A549 (cell line): ENCODE data around the gene PRPSAP1. TPM values are rescaled to one million over a fixed set of nuclear protein-coding genes. Genes with fewer than 3 reads are reported as not detected.

Experiments
- ATAC-seq, 2 experiments: fragments of 200-7000 bp in 1 of 2; fragments of >200 bp in 1 of 2; cut with Nextera tagmentation in 1 of 2; cut with Tn5 transposase in 1 of 2; 3 replicates each; pipeline versions ENCODE4 v1.8.0 to v1.9.1; 2018 to 2020; ENCODE audit warnings: mild to moderate bottlenecking in 1 of 2, moderate library complexity in 1 of 2
- CTCF ChIA-PET: fragments of 300-600 bp; sonication (Branson Sonifier 250); formaldehyde crosslinking; extraction: SDS; loops from one replicate; lab custom pipeline; 2021; ENCODE audit warnings: antibody characterized with exemption, inconsistent platforms; lab: Yijun Ruan, JAX
- POLR2A ChIA-PET: fragments of 350-600 bp; formaldehyde crosslinking; extraction: SDS; loops from one replicate; lab custom pipeline; 2021; ENCODE audit warnings: antibody characterized with exemption, inconsistent platforms; lab: Yijun Ruan, JAX
- DNase-seq, 2 experiments: peaks; one replicate each; pipeline versions ENCODE4 v3.0.0 to v3.0.0-alpha.2; 2011 to 2016; ENCODE audit warnings: low read depth in 1 of 2, low spot score in 1 of 2
- FAIRE-seq: peaks from 2 replicates; lab custom pipeline; 2011; peaks lifted over from hg19 to GRCh38; lab: Jason Lieb, UNC
- H3K27ac ChIP-seq, 2 experiments: fragments of >200 bp; sonication (Bioruptor Twin); formaldehyde crosslinking; 3 replicates each; pipeline ENCODE4 v1.5.1; 2016 to 2017
- H3K4me1 ChIP-seq: fragments of >200 bp; sonication (Bioruptor Twin); formaldehyde crosslinking; 3 replicates; pipeline ENCODE4 v1.6.1; 2016
- H3K4me2 ChIP-seq: fragments of >200 bp; sonication (Bioruptor Twin); formaldehyde crosslinking; 3 replicates; pipeline ENCODE4 v1.6.1; 2016
- H3K4me3 ChIP-seq: fragments of >200 bp; sonication (Bioruptor Twin); formaldehyde crosslinking; 3 replicates; pipeline ENCODE4 v1.5.1; 2016
- H3K9me3 ChIP-seq: fragments of >200 bp; sonication (Bioruptor Twin); formaldehyde crosslinking; 3 replicates; pipeline ENCODE4 v1.6.1; 2016
- CTCF ChIP-seq: fragments of >200 bp; sonication (Bioruptor Twin); formaldehyde crosslinking; IDR thresholded peaks from 3 replicates; pipeline ENCODE4 v1.5.1; 2016
- ELK1 ChIP-seq: fragments of 150-350 bp; IDR thresholded peaks from 2 replicates; pipeline ENCODE4 v1.6.1; 2014; ENCODE audit warnings: low read depth, mild to moderate bottlenecking, low read length
- EP300 ChIP-seq, 2 experiments: fragments of >200 bp; sonication (Bioruptor Twin); formaldehyde crosslinking; IDR thresholded peaks; 2 replicates in 1 of 2; 3 replicates in 1 of 2; pipeline ENCODE4 v1.6.1; 2016 to 2017
- HOXB5 ChIP-seq: fragments of 250-450 bp; sonication (Bioruptor Pico); IDR thresholded peaks from 2 replicates; pipeline ENCODE4 v1.5.0; 2020; ENCODE audit warnings: mild to moderate bottlenecking, moderate library complexity
- MAFK ChIP-seq: fragments of 450-650 bp; IDR thresholded peaks from 2 replicates; pipeline ENCODE4 v1.6.1; 2014; ENCODE audit not compliant: partially characterized antibody
- MAX ChIP-seq: IDR thresholded peaks from 2 replicates; pipeline ENCODE4 v1.6.1; 2012
- PBX3 ChIP-seq: IDR thresholded peaks from 2 replicates; pipeline ENCODE4 v1.6.1; 2012
- POLR2AphosphoS2 ChIP-seq: conservative IDR thresholded peaks from 2 replicates; pipeline ENCODE4 v1.6.1; 2012; ENCODE audit warnings: low read length, improper control_type of control experiment, inconsistent platforms
- RAD21 ChIP-seq, 2 experiments: fragments of >200 bp in 1 of 2; sonication (Bioruptor Twin) in 1 of 2; formaldehyde crosslinking in 1 of 2; IDR thresholded peaks in 1 of 2; conservative IDR thresholded peaks in 1 of 2; 2 replicates in 1 of 2; 3 replicates in 1 of 2; pipeline ENCODE4 v1.6.1; 2012 to 2018; ENCODE audit warnings: inconsistent platforms in 1 of 2
- SMC3 ChIP-seq: fragments of >200 bp; sonication (Bioruptor Twin); formaldehyde crosslinking; IDR thresholded peaks from 3 replicates; pipeline ENCODE4 v1.6.1; 2018; ENCODE audit warnings: inconsistent platforms
- USF2 ChIP-seq: fragments of 450-650 bp; IDR thresholded peaks from 2 replicates; pipeline ENCODE4 v1.6.1; 2014; ENCODE audit warnings: antibody characterized with exemption
- ZC3H11A ChIP-seq: fragments of 450-650 bp; IDR thresholded peaks from 2 replicates; pipeline ENCODE4 v1.6.1; 2014; ENCODE audit warnings: antibody characterized with exemption, mild to moderate bottlenecking
- WGBS: methylation state at CpG from one replicate; pipeline ENCODE4 v1.1.6; 2017; ENCODE audit errors: missing lambda C conversion rate; 5-methylcytosine and 5-hydroxymethylcytosine counted together
- polyA plus RNA-seq, 4 experiments: library from polyadenylated mRNA; depleted of rRNA in 3 of 4; stranded (reverse); fragments of >200 nt; fragmentation: RNase III in 1 of 4; extraction: RNeasy Plus Mini Kit Qiagen cat#74134 plus additional on column Dnase treatment in 1 of 4; gene quantifications; 2 replicates in 3 of 4; 3 replicates in 1 of 4; pipeline ENCODE4 v1.2.3, GENCODE V29; 2011 to 2017

PRPSAP1 gene
- polyA plus RNA-seq, 2 of the 4 experiments (the other 2 are of a cell fraction) = 63.3 to 80.9 TPM

GRCh38 chr17:76280650-76281049, 73.1 kb downstream of the PRPSAP1 start:
- Histone ChIP-seq H3K4me3 (no peak overlapping the region), H3K27ac (no peak overlapping the region), H3K4me2 (no peak overlapping the region), H3K4me1 (peaks cover 10% of the 10 kb centered on the region), H3K9me3 (no peaks in the 10 kb centered on the region)
- DNase-seq (no peak), FAIRE-seq (no peak), ATAC-seq (no peak)
- 74% methylated on average over 15 of the region's 15 CpGs for WGBS
- TF ChIP-seq ELK1 (no peak), USF2 (no peak), HOXB5 (no peak), PBX3 (no peak)
- ChIA-PET CTCF (interaction anchor here (0.6 to 19.6 kb wide), 38 partner anchors 9 to 467 kb away, joined by 3 to 755 read pairs (median 14); partner anchors contain the start of genes CDK3, EXOC7, MRPL38 and PRPSAP1), POLR2A (interaction anchor here (0.9 to 2.0 kb wide), 3 partner anchors 14 to 34 kb away, joined by 3 to 5 read pairs (median 4); partner anchors contain the start of gene UBALD2)

- H3K4me1 ChIP-seq = peaks cover 10% of the 10 kb centered on the region
- 52% methylated on average over 14 of the region's 15 CpGs for WGBS
- TF ChIP-seq CTCF = peak; percentile 31; the same call in 1 of the 3 replicates
- no peak for TF ChIP-seq ZC3H11A
- TF ChIP-seq MAFK = no peak
- TF ChIP-seq MAX = no peak
- H3K9me3 ChIP-seq = no peaks in the 10 kb centered on the region
- H3K27ac ChIP-seq = no peak overlapping the region
- peak in 1 of 2 experiments; percentile 26; a peak in 4 of 6 replicates for ATAC-seq
- no peak overlapping the region for H3K4me3 ChIP-seq
- DNase-seq = no peak
- ChIA-PET POLR2A (interaction anchor here (0.9 to 2.0 kb wide), 5 partner anchors 13 to 383 kb away, joined by 3 to 7 read pairs (median 4); partner anchors contain the start of gene TRIM65), CTCF (interaction anchor here (0.6 to 19.6 kb wide), 100 partner anchors 9 to 466 kb away, joined by 3 to 755 read pairs (median 6); partner anchors contain the start of genes CDK3, EVPL, EXOC7 and FOXJ1)
- no peak for FAIRE-seq
- H3K4me2 ChIP-seq = no peak overlapping the region
These were observed 73.9 kb downstream of the PRPSAP1 start for GRCh38 chr17:76279742-76280287.

GRCh38 chr17:76278952-76279741, 74.6 kb downstream of the PRPSAP1 start:
- POLR2A ChIA-PET = interaction anchor here (0.9 to 2.0 kb wide), 5 partner anchors 12 to 382 kb away, joined by 3 to 7 read pairs (median 4); partner anchors contain the start of genes TRIM65 and UBALD2
- Histone ChIP-seq H3K4me2 (no peak overlapping the region), H3K4me1 (peaks cover 10% of the 10 kb centered on the region)
- peak; percentile 75 to 97 for ATAC-seq
- DNase-seq = peak; percentile 78 to 96
- TF ChIP-seq SMC3 (peak; percentile 98), EP300 (IDR thresholded peaks at IDR 0.05) (no peak), POLR2AphosphoS2 (no peak), CTCF (peak; percentile 100), USF2 (0 out of 2 replicates have a peak, but pooled peaks have one; percentile 31), RAD21 (conservative IDR thresholded peaks at IDR 0.05 in 1 of 2, IDR thresholded peaks at IDR 0.05 in 1 of 2) (peak; percentile 99), MAX (0 out of 2 replicates have a peak, but pooled peaks have one; percentile 44)
- TF ChIP-seq, all 56 proteins: peak for 5
- WGBS = 60% methylated on average over 25 of the region's 28 CpGs
- H3K4me3 ChIP-seq = no peak overlapping the region
- H3K27ac ChIP-seq = peak overlapping the region; percentile 3; a peak in 2 of 6 replicates
- FAIRE-seq = peak; percentile 88
- CTCF ChIA-PET = interaction anchor here (0.5 to 19.6 kb wide), 103 partner anchors 10 to 485 kb away, joined by 3 to 755 read pairs (median 6); partner anchors contain the start of genes CDK3, EVPL, EXOC7 and FOXJ1
- H3K9me3 ChIP-seq = no peaks in the 10 kb centered on the region
